H54 (cell line): ENCODE results near the gene ANO8.

Experiments
- DNase-seq: peaks from one replicate; pipeline ENCODE4 v3.0.0; 2011; ENCODE audit warnings: low spot score, mixed read lengths; ENCODE audit not compliant: insufficient read length
- FAIRE-seq: peaks from 3 replicates; lab custom pipeline; 2011; peaks lifted over from hg19 to GRCh38; lab: Jason Lieb, UNC
- POLR2A ChIP-seq: IDR thresholded peaks from 2 replicates; pipeline ENCODE4 v1.6.1; 2011; ENCODE audit warnings: low read depth, mild to moderate bottlenecking, low read length

ANO8 gene

GRCh38 chr19:17357724-17358123 is 23.1 kb upstream of the ANO8 start:
- DNase-seq (no peak), FAIRE-seq (no peak)
- no peak for TF ChIP-seq POLR2A

GRCh38 chr19:17357078-17357666 is 22.5 kb upstream of the ANO8 start:
- DNase-seq (no peak), FAIRE-seq (no peak)
- TF ChIP-seq POLR2A: no peak

- no peak for TF ChIP-seq POLR2A
- DNase-seq (no peak), FAIRE-seq (no peak)
These were observed 18.7 kb upstream of the ANO8 start for GRCh38 chr19:17353386-17353785.

- FAIRE-seq (no peak), DNase-seq (no peak)
- no peak for TF ChIP-seq POLR2A
These were observed 18.1 kb upstream of the ANO8 start for GRCh38 chr19:17352608-17353280.

GRCh38 chr19:17351815-17352435 is 17.3 kb upstream of the ANO8 start:
- DNase-seq (no peak), FAIRE-seq (no peak)
- TF ChIP-seq POLR2A: no peak

- no peak for FAIRE-seq
- 0 out of 2 replicates have a peak, but pooled peaks have one; percentile 13 for TF ChIP-seq POLR2A
- DNase-seq: no peak
These were observed 14.0 kb upstream of the ANO8 start for GRCh38 chr19:17348700-17349099.

GRCh38 chr19:17347877-17348276 is 13.2 kb upstream of the ANO8 start:
- no peak for TF ChIP-seq POLR2A
- no peak for FAIRE-seq
- DNase-seq: no peak

- DNase-seq (no peak), FAIRE-seq (no peak)
- TF ChIP-seq POLR2A: no peak
These were observed 12.7 kb upstream of the ANO8 start for GRCh38 chr19:17347361-17347760.

GRCh38 chr19:17346109-17346671 is 11.5 kb upstream of the ANO8 start:
- no peak for TF ChIP-seq POLR2A
- DNase-seq (no peak), FAIRE-seq (no peak)

GRCh38 chr19:17341845-17342244 is 7.2 kb upstream of the ANO8 start:
- DNase-seq: no peak
- no peak for TF ChIP-seq POLR2A
- FAIRE-seq: no peak

- DNase-seq (no peak), FAIRE-seq (no peak)
- no peak for TF ChIP-seq POLR2A
These were observed 6.7 kb upstream of the ANO8 start for GRCh38 chr19:17341386-17341785.

- no peak for TF ChIP-seq POLR2A
- FAIRE-seq (no peak), DNase-seq (no peak)
These were observed 6.3 kb upstream of the ANO8 start for GRCh38 chr19:17340871-17341357.

GRCh38 chr19:17340302-17340870 is 5.7 kb upstream of the ANO8 start:
- TF ChIP-seq POLR2A: no peak
- no peak for FAIRE-seq
- DNase-seq: no peak

- no peak for FAIRE-seq
- TF ChIP-seq POLR2A: no peak
These were observed 4.6 kb upstream of the ANO8 start for GRCh38 chr19:17339088-17339741.

More at GRCh38 chr19:17339088-17339741, 4.6 kb upstream of the ANO8 start:
- DNase-seq: no peak
